ENCODE measurements around the gene TIGD4.
"Not testable (repeated sequence)": the region's sequence is repeated elsewhere in the genome, so short reads cannot be mapped to it uniquely, and the experiment has no call there.

Gene TIGD4

DNA sequence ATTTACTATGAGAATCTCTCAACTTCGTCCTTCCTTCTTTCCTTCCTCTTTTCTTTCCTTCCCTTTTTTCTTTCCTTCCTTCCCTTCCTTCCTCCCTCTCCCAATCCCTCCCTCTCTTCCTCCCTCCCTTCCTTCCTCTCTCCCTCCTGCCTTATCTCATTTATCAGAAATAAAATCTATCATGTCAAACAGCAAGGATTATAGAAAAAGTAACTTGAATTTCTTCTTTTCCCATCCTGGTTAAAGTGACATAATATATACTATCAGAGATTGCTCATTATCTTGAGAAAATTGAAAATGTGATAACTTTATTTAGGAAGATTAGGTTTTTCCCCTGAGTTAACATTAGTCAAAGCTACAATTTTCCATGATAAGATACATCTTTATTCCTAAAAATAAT lies 5.6 kb downstream of the TIGD4 start:
- H3K4me3 ChIP-seq (ENCODE audit: low read depth, low read length) = no peak overlapping the region
- DNase-seq (ENCODE audit: low read depth) = no peak
- TF ChIP-seq, protein P1, sequence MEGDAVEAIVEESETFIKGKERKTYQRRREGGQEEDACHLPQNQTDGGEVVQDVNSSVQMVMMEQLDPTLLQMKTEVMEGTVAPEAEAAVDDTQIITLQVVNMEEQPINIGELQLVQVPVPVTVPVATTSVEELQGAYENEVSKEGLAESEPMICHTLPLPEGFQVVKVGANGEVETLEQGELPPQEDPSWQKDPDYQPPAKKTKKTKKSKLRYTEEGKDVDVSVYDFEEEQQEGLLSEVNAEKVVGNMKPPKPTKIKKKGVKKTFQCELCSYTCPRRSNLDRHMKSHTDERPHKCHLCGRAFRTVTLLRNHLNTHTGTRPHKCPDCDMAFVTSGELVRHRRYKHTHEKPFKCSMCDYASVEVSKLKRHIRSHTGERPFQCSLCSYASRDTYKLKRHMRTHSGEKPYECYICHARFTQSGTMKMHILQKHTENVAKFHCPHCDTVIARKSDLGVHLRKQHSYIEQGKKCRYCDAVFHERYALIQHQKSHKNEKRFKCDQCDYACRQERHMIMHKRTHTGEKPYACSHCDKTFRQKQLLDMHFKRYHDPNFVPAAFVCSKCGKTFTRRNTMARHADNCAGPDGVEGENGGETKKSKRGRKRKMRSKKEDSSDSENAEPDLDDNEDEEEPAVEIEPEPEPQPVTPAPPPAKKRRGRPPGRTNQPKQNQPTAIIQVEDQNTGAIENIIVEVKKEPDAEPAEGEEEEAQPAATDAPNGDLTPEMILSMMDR (conservative IDR thresholded peaks at IDR 0.05; ENCODE audit: low read depth, low read length) = no peak

DNA sequence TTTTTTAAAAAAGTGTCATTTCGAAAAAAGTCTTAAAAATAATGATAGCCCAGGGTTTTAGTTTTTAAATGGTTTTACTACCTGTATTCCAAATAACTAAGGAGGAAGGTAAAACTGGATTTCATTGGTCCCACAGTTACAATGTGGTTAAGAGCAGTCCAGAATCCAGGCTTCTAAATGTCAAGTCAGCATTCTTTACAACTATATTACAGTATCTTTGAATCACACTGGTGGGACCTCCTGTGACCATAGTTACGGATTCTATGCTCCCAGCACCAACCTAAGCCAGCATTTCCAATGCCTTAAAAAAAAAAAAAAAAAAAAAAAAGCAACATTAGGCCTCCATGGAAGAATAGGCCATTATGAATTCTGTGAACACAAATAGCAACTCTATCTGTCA lies 6.2 kb downstream of the TIGD4 start:
- TF ChIP-seq, protein P1 (conservative IDR thresholded peaks at IDR 0.05; ENCODE audit: low read depth, low read length) = no peak
- H3K4me3 ChIP-seq (ENCODE audit: low read depth, low read length) = no peak overlapping the region
- no peak for DNase-seq (ENCODE audit: low read depth)

DNA sequence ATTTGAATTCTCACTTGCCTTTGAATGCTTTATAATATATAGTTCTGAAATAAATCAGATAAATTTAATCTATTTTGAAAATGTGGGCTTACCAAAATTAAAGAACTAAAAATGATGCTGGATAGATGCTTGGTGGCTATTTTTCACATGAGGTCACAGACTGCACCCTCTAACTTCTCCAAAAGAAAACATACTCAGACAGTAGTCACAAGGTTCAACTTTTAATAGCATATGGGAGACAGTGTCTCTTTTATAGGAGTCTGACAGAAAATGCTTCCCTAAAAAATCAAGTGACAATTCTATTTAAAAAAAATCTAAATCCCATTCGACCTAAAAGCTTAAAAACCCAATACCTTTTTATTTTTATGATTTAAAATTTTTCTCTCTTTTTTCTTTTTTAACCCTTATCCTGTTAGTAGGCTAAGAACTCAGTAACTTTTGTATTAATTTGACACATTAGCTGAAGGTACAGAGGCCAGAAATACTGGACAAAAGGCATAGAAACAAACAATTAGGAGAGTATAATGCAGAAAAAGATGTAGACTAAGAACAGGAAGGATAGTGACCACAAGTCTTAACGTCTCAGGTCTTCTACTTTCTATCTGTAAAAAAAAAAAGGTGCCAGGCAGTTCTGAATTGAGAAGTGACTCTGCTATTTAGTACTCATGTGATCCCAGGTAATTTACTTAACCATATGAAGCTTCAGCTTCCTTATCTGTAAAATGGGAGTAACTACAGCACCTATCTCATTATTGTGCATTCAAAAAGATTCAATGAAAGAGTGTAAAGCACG lies 7.6 kb downstream of the TIGD4 start:
- TF ChIP-seq, protein P1 (conservative IDR thresholded peaks at IDR 0.05; ENCODE audit: low read depth, low read length) = no peak
- no peak overlapping the region for H3K4me3 ChIP-seq (ENCODE audit: low read depth, low read length)
- no peak for DNase-seq (ENCODE audit: low read depth)

DNA sequence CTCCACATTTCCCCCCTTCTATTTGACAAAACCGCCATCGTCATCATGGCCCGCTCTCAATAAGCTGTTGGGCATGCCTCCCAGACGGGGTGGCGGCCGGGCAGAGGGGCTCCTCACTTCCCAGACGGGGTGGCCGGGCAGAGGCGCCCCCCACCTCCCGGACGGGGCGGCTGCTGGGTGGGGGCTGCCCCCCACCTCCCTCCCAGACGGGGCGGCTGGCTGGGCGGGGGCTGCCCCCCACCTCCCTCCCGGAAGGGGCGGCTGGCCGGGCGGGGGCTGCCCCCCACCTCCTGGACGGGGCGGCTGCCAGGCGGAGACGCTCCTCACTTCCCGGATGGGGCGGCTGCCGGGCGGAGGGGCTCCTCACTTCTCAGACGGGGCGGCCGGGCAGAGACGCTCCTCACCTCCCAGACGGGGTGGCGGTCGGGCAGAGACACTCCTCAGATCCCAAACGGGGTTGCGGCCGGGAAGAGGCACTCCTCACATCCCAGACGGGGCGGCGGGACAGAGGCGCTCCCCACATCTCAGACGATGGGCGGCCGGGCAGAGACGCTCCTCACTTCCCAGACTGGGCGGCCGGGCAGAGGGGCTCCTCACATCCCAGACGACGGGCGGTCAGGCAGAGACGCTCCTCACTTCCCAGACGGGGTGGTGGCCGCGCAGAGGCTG lies 14.3 kb downstream of the TIGD4 start:
- not testable (repeated sequence) for DNase-seq (ENCODE audit: low read depth); H3K4me3 ChIP-seq (ENCODE audit: low read depth, low read length)

DNA sequence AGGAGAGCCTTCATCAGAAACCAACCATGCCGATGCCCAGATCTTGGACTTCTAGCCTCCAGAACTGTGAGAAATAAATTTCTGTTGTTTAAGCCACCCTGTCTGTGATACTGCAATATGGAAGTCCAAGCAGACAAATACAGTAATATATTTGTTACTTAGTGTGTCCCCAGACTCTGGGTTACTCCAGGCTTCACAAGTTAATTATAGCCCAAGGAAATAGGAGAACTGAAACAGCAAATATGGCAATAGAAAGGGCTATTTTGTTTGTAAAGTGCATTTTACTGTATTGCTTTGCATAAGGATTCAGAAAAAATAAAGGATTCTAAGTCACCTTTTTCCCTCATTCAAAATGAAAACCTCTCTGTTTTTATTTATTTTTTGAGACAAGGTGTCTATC lies 15.7 kb downstream of the TIGD4 start:
- TF ChIP-seq, protein P1 (conservative IDR thresholded peaks at IDR 0.05; ENCODE audit: low read depth, low read length) = no peak
- DNase-seq (ENCODE audit: low read depth) = no peak
- no peak overlapping the region for H3K4me3 ChIP-seq (ENCODE audit: low read depth, low read length)

DNA sequence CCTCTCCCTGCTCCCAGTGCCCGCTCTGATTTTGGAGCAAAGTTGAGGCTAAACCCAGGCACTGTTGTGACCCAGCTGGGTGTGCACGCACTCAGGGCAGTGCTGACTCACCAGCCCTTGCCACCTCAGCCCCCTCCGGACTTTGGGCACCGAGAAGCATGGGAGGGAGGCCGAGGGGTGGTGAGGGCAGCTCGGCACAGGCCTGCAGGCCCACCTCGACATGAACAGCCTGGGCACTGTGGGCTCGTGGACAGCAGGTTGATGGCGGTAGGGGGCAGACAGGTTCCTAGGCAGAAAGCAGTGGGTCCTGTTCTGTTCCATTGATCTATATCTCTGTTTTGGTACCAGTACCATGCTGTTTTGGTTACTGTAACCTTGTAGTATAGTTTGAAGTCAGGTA lies 30.9 kb downstream of the TIGD4 start:
- no peak for DNase-seq (ENCODE audit: low read depth)
- TF ChIP-seq, protein P1 (conservative IDR thresholded peaks at IDR 0.05; ENCODE audit: low read depth, low read length) = no peak
- H3K4me3 ChIP-seq (ENCODE audit: low read depth, low read length) = no peak overlapping the region

DNA sequence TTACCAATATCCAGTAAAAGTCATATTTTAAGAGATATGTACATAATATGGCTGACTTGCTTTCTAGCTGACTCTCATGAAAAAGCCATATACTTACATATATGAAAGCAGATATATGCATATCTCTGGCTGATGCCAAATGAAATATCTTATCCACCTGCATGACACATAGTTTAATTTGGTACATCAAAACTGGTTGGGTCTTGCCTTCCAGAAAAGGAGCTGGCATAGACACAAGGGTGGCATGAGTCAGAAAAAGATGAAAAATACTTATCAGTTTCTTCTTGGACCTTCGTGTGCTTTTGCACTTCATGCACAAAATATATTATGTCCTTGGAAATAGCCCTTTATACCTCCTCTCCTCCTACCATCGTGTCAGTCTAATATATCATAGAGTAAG lies 32.1 kb downstream of the TIGD4 start:
- H3K4me3 ChIP-seq (ENCODE audit: low read depth, low read length) = no peak overlapping the region
- no peak for DNase-seq (ENCODE audit: low read depth)
- TF ChIP-seq, protein P1 (conservative IDR thresholded peaks at IDR 0.05; ENCODE audit: low read depth, low read length) = no peak

All from choroid plexus epithelial cell (primary cell).